ENCODE measurements around the gene PRMT3. TPM values are rescaled to one million over a fixed set of nuclear protein-coding genes. Genes with fewer than 3 reads are reported as not detected.

The PRMT3 gene
- polyA plus RNA-seq, 1 donor (not counting 4 experiments of a cell fraction or from before 2014, with no cell fraction given), result 29.4 TPM

DNA sequence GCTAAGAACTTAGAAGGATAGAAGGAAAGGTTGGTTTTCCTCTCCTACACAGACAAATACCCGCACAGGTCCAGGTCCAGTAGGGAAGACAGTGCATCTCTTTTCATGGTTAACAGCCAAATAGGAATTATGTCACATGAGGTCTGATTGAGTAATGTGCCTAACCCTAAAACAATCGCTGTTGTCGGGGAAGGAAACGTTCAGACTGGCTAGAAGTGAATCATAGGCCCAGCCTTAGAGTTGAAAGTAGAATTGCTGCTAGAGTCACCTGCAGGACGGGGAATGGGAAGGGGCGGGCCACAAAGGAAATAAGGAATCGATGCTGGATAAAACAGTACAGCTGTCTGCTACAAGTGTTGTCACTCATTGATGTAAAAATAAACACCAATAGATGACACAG lies 36.4 kb upstream of the PRMT3 start:
- no peak overlapping the region for H3K4me2 ChIP-seq (ENCODE audit: control insufficient read depth, extremely low read depth, insufficient read depth, low read depth, low read length)
- H3K27me3 ChIP-seq (ENCODE audit: control insufficient read depth, extremely low read depth, insufficient read depth, low read length), result no peaks in the 10 kb centered on the region
- H3K27ac ChIP-seq (ENCODE audit: control insufficient read depth, insufficient read depth, low read length), result no peak overlapping the region
- FAIRE-seq, result peak; percentile 26
- dilution Hi-C loops (cut with MboI; ENCODE audit: extremely low pct_ligation_motif_present, low sequenced_read_pairs), result no loop called here
- no peaks in the 10 kb centered on the region for H3K9me1 ChIP-seq (ENCODE audit: control insufficient read depth, extremely low read depth, insufficient read depth, low read length)
- no peak for TF ChIP-seq EZH2 (IDR thresholded peaks at IDR 0.05; ENCODE audit: low read length)
- TF ChIP-seq CTCF (optimal IDR thresholded peaks at IDR 0.05 in 1 of 3, IDR thresholded peaks at IDR 0.05 in 1 of 3, conservative IDR thresholded peaks at IDR 0.05 in 1 of 3; ENCODE audit: extremely low read depth in 1 of 3, insufficient read depth in 2 of 3, low read length in 3 of 3), result no peak
- peaks cover 6% of the 10 kb centered on the region for H3K4me1 ChIP-seq (ENCODE audit: control insufficient read depth, extremely low read depth, insufficient read depth, low read length)
- H3K79me2 ChIP-seq (ENCODE audit: control insufficient read depth, insufficient read depth, low read length), result no peaks in the 10 kb centered on the region
- H2AFZ ChIP-seq (ENCODE audit: control insufficient read depth, low read length), result no peak overlapping the region
- no peaks in the 10 kb centered on the region for H3K36me3 ChIP-seq (ENCODE audit: control insufficient read depth in 2 of 2, extremely low read depth in 1 of 2, insufficient read depth in 2 of 2, low read length in 2 of 2)
- H3K9me3 ChIP-seq (ENCODE audit: control insufficient read depth, low read depth, low read length), result no peaks in the 10 kb centered on the region
- no peak overlapping the region for H3K4me3 ChIP-seq (ENCODE audit: control insufficient read depth in 2 of 3, extremely low read depth in 1 of 3, insufficient read depth in 2 of 3, low read depth in 1 of 3, low read length in 3 of 3)
- no peak for DNase-seq (ENCODE audit: low read depth, low spot score)
- H3K9ac ChIP-seq (ENCODE audit: control insufficient read depth, extremely low read depth, insufficient read depth, low read length), result no peak overlapping the region
- H4K20me1 ChIP-seq (ENCODE audit: control insufficient read depth, extremely low read depth, insufficient read depth, low read length), result no peaks in the 10 kb centered on the region

GRCh38 chr11:20351751-20352262 lies 35.7 kb upstream of the PRMT3 start:
- H2AFZ ChIP-seq (ENCODE audit: control insufficient read depth, low read length), result no peak overlapping the region
- FAIRE-seq (no peak), DNase-seq (ENCODE audit: low read depth, low spot score) (no peak)
- TF ChIP-seq EZH2 (IDR thresholded peaks at IDR 0.05; ENCODE audit: low read length), result no peak
- no peak for TF ChIP-seq CTCF (optimal IDR thresholded peaks at IDR 0.05 in 1 of 3, IDR thresholded peaks at IDR 0.05 in 1 of 3, conservative IDR thresholded peaks at IDR 0.05 in 1 of 3; ENCODE audit: extremely low read depth in 1 of 3, insufficient read depth in 2 of 3, low read length in 3 of 3)
- H3K4me2 ChIP-seq (ENCODE audit: control insufficient read depth, extremely low read depth, insufficient read depth, low read depth, low read length), result no peak overlapping the region
- peaks cover 6% of the 10 kb centered on the region for H3K4me1 ChIP-seq (ENCODE audit: control insufficient read depth, extremely low read depth, insufficient read depth, low read length)
- H3K27me3 ChIP-seq (ENCODE audit: control insufficient read depth, extremely low read depth, insufficient read depth, low read length), result no peaks in the 10 kb centered on the region
- H3K9me1 ChIP-seq (ENCODE audit: control insufficient read depth, extremely low read depth, insufficient read depth, low read length), result no peaks in the 10 kb centered on the region
- H3K9me3 ChIP-seq (ENCODE audit: control insufficient read depth, low read depth, low read length), result no peaks in the 10 kb centered on the region
- H3K9ac ChIP-seq (ENCODE audit: control insufficient read depth, extremely low read depth, insufficient read depth, low read length), result no peak overlapping the region
- dilution Hi-C loops (cut with MboI; ENCODE audit: extremely low pct_ligation_motif_present, low sequenced_read_pairs), result no loop called here
- H3K4me3 ChIP-seq (ENCODE audit: control insufficient read depth in 2 of 3, extremely low read depth in 1 of 3, insufficient read depth in 2 of 3, low read depth in 1 of 3, low read length in 3 of 3), result no peak overlapping the region
- no peak overlapping the region for H3K27ac ChIP-seq (ENCODE audit: control insufficient read depth, insufficient read depth, low read length)
- H3K36me3 ChIP-seq (ENCODE audit: control insufficient read depth in 2 of 2, extremely low read depth in 1 of 2, insufficient read depth in 2 of 2, low read length in 2 of 2), result no peaks in the 10 kb centered on the region
- no peaks in the 10 kb centered on the region for H4K20me1 ChIP-seq (ENCODE audit: control insufficient read depth, extremely low read depth, insufficient read depth, low read length)
- no peaks in the 10 kb centered on the region for H3K79me2 ChIP-seq (ENCODE audit: control insufficient read depth, insufficient read depth, low read length)
